K562 (cell line): Measurements from ENCODE around the gene GP1BB. TPM values are rescaled to one million over a fixed set of nuclear protein-coding genes. Genes with fewer than 3 reads are reported as not detected.

Source experiments
- ARID2 ChIP-seq: fragments of 450-650 bp; IDR thresholded peaks from 2 replicates; pipeline ENCODE4 v1.6.1; 2017; ENCODE audit warnings: antibody characterized with exemption, mild to moderate bottlenecking
- BHLHE40 ChIP-seq: IDR thresholded peaks from 2 replicates; pipeline ENCODE4 v1.6.1; 2011; ENCODE audit warnings: low read length, improper control_type of control experiment
- CBX8 ChIP-seq: fragments of 200-600 bp; sonication (generic); IDR thresholded peaks from 2 replicates; pipeline ENCODE4 v1.6.1; 2012; ENCODE audit warnings: borderline replicate concordance, mixed run types, low read depth, mild to moderate bottlenecking, moderate library complexity, mixed read lengths, low read length, control low read depth, inconsistent platforms; ENCODE audit not compliant: poor library complexity, severe bottlenecking; ENCODE audit errors: extremely low read depth
- CREM ChIP-seq: IDR thresholded peaks from 2 replicates; pipeline ENCODE4 v1.6.1; 2014; ENCODE audit warnings: antibody characterized with exemption, low read depth
- FIP1L1 ChIP-seq: fragments of 200-400 bp; formaldehyde crosslinking; IDR thresholded peaks from 2 replicates; pipeline ENCODE4 v1.6.1; 2018; ENCODE audit warnings: mild to moderate bottlenecking, low read depth, low read length; ENCODE audit not compliant: poor library complexity, severe bottlenecking
- HMGN3 ChIP-seq: IDR thresholded peaks from 2 replicates; pipeline ENCODE4 v1.6.1; 2011; ENCODE audit warnings: borderline replicate concordance, low read depth, mild to moderate bottlenecking, mixed read lengths, low read length; ENCODE audit not compliant: insufficient read length; ENCODE audit errors: extremely low read depth
- HOXB6 ChIP-seq: fragments of 250-450 bp; sonication (Bioruptor Pico); IDR thresholded peaks from 2 replicates; pipeline ENCODE4 v1.5.1; 2022; ENCODE audit warnings: mild to moderate bottlenecking, borderline replicate concordance
- JUNB ChIP-seq: fragments of 450-650 bp; formaldehyde crosslinking; conservative IDR thresholded peaks from 2 replicates; pipeline ENCODE4 v1.4.0; 2020; ENCODE audit warnings: mild to moderate bottlenecking
- KDM5B ChIP-seq: fragments of 200-600 bp; sonication (generic); IDR thresholded peaks from 2 replicates; pipeline ENCODE4 v1.6.1; 2012; ENCODE audit warnings: low read depth, mild to moderate bottlenecking, moderate library complexity, low read length, control low read depth, inconsistent platforms; ENCODE audit not compliant: insufficient replicate concordance
- NR2F6 ChIP-seq: fragments of 450-650 bp; formaldehyde crosslinking; IDR thresholded peaks from 2 replicates; pipeline ENCODE4 v1.4.0; 2020; ENCODE audit warnings: mild to moderate bottlenecking
- SMAD2 ChIP-seq: fragments of 150-350 bp; IDR thresholded peaks from 2 replicates; pipeline ENCODE4 v1.6.1; 2014; ENCODE audit warnings: low read depth, mild to moderate bottlenecking, low read length
- SMAD4 ChIP-seq: fragments of 250-450 bp; sonication (Bioruptor Pico); conservative IDR thresholded peaks from 2 replicates; pipeline ENCODE4 v1.8.0; 2021; ENCODE audit warnings: inconsistent platforms, mild to moderate bottlenecking, moderate library complexity
- TAF9B ChIP-seq: fragments of 450-650 bp; IDR thresholded peaks from 2 replicates; pipeline ENCODE4 v1.6.1; 2018; ENCODE audit warnings: mild to moderate bottlenecking; ENCODE audit not compliant: partially characterized antibody
- TCF7L2 ChIP-seq: fragments of 150-350 bp; IDR thresholded peaks from 2 replicates; pipeline ENCODE4 v1.6.1; 2016; ENCODE audit warnings: low read depth, mild to moderate bottlenecking, low read length, moderate library complexity
- U2AF1 ChIP-seq: fragments of 200-400 bp; formaldehyde crosslinking; optimal IDR thresholded peaks from 2 replicates; pipeline ENCODE3; 2017; ENCODE audit warnings: mild to moderate bottlenecking, low read depth, low read length, moderate library complexity
- UBTF ChIP-seq, 2 experiments: IDR thresholded peaks; 2 replicates each; pipeline ENCODE4 v1.6.1; 2012; ENCODE audit warnings: improper control_type of control experiment in 2 of 2, low read depth in 2 of 2, low read length in 2 of 2, borderline replicate concordance in 1 of 2
- ZBTB1 ChIP-seq: sonication (generic); formaldehyde crosslinking; IDR thresholded peaks from 2 replicates; pipeline ENCODE4 v1.8.1; 2023; ENCODE audit warnings: missing genetic modification reagents, low read depth, mild to moderate bottlenecking, borderline replicate concordance
- ZFP36 ChIP-seq: fragments of 150-350 bp; IDR thresholded peaks from 2 replicates; pipeline ENCODE4 v1.6.1; 2018; ENCODE audit warnings: low read length, low read depth; ENCODE audit not compliant: partially characterized antibody
- ZNF395 ChIP-seq: fragments of 200-800 bp; sonication (Bioruptor generic); IDR thresholded peaks from 2 replicates; pipeline ENCODE4 v1.6.1; 2017; ENCODE audit warnings: missing genetic modification characterization, missing compliant biosample characterization
- polyA plus RNA-seq, 8 experiments: library from polyadenylated mRNA; depleted of rRNA in 4 of 8; stranded (reverse) in 5 of 8; unstranded in 3 of 8; fragments of >200 nt; fragmentation: Nextera tagmentation in 2 of 8; fragmentation: Illumina TruSeq in 1 of 8; extraction: Ambion mirVana in 2 of 8; extraction: Trizol in 1 of 8; gene quantifications; 2 replicates each; pipeline versions ENCODE4 v1.2.1 to v1.2.3, GENCODE V29; 2011 to 2014; ENCODE audit warnings: inconsistent platforms in 1 of 8, missing spikeins in 1 of 8
- total RNA-seq, 7 experiments: library from RNA; depleted of rRNA in 6 of 7; stranded (reverse); fragments of >200 nt in 6 of 7; fragmentation: Illumina TruSeq in 2 of 7; extraction: Trizol in 2 of 7; gene quantifications; 2 replicates each; pipeline versions ENCODE4 v1.2.1 to v1.2.3, GENCODE V29; 2011 to 2021; ENCODE audit warnings: low replicate concordance in 1 of 7
- TF ChIP-seq, protein P1 (sequence below), 2 experiments: IDR thresholded peaks; 2 replicates each; pipeline ENCODE4 v1.6.1; 2011; ENCODE audit warnings: borderline replicate concordance in 1 of 2, control low read depth in 1 of 2, low read depth in 1 of 2, low read length in 1 of 2, mild to moderate bottlenecking in 1 of 2, mixed read lengths in 1 of 2, moderate library complexity in 1 of 2; ENCODE audit not compliant: insufficient read depth in 1 of 2, insufficient read length in 1 of 2, poor library complexity in 1 of 2, severe bottlenecking in 1 of 2; ENCODE audit errors: extremely low read depth in 1 of 2
- TF ChIP-seq, protein P2 (sequence below): sonication (generic); formaldehyde crosslinking; IDR thresholded peaks from 2 replicates; pipeline ENCODE4 v1.5.0; 2020; ENCODE audit warnings: missing genetic modification reagents

The GP1BB gene
- total and polyA plus RNA-seq, 9 of the 15 experiments (the other 6 are each of a cell fraction or from before 2014, with no cell fraction given): 0.69 to 162 (median 2.8) TPM

DNA sequence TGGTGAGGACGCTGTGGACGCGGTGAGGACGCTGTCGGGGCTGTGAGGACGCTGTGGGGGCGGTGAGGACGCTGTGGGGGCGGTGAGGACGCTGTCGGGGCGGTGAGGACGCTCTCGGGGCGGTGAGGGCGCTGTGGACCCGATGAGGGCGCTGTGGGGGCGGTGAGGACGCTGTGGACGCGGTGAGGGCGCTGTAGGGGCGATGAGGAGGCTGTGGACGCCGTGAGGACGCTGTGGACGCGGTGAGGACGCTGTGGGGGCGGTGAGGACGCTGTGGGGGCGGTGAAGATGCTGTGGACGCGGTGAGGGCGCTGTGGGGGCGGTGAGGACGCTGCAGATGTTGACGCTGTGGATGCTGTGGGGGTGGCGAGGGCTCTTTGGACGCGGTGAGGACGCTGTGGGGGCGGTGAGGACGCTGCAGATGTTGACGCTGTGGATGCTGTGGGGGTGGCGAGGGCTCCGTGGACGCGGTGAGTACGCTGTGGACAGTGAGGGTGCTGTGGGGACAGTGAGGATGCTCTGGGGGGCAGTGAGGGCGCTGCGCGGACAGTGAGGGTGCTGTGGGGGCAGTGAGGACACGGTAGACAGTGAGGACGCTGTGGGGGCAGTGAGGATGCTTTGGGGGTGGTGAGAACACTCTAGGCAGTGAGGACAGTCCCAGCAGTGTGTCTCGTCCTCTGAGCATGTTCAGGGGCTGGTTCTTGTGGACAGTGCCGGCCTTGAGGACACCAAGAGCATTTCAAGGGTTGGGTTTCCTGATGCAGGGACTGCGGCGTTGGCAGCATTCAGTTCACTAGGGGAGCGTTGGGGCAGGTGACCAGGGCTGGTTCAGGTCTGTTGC is 4.2 kb downstream of the GP1BB start (continued):
- TF ChIP-seq ZNF395 (no peak), SMAD2 (no peak), FIP1L1 (no peak), HMGN3 (no peak), SMAD4 (no peak), ZBTB1 (CRISPR knock-in tag) (no peak), TAF9B (no peak), CREM (no peak), BHLHE40 (no peak), JUNB (CRISPR knock-in tag) (no peak), ARID2 (no peak), UBTF (IDR thresholded peaks at IDR 0.05; ENCODE audit: borderline replicate concordance in 1 of 2, low read depth in 2 of 2, low read length in 2 of 2) (no peak), ZFP36 (no peak), U2AF1 (no peak), NR2F6 (CRISPR knock-in tag) (no peak), CBX8 (no peak), HOXB6 (CRISPR knock-in tag) (no peak), KDM5B (peak; percentile 40), TCF7L2 (no peak)
- TF ChIP-seq, protein P1, sequence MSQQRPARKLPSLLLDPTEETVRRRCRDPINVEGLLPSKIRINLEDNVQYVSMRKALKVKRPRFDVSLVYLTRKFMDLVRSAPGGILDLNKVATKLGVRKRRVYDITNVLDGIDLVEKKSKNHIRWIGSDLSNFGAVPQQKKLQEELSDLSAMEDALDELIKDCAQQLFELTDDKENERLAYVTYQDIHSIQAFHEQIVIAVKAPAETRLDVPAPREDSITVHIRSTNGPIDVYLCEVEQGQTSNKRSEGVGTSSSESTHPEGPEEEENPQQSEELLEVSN (IDR thresholded peaks at IDR 0.05; ENCODE audit: borderline replicate concordance in 1 of 2, extremely low read depth in 1 of 2, insufficient read depth in 1 of 2, insufficient read length in 1 of 2, low read depth in 1 of 2, low read length in 1 of 2, poor library complexity in 1 of 2, severe bottlenecking in 1 of 2): peak in 1 of 2 experiments; percentile 12
- TF ChIP-seq, protein P2, sequence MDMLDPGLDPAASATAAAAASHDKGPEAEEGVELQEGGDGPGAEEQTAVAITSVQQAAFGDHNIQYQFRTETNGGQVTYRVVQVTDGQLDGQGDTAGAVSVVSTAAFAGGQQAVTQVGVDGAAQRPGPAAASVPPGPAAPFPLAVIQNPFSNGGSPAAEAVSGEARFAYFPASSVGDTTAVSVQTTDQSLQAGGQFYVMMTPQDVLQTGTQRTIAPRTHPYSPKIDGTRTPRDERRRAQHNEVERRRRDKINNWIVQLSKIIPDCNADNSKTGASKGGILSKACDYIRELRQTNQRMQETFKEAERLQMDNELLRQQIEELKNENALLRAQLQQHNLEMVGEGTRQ: no peak
